ENCODE data around the gene GPR27. TPM values are rescaled to one million over a fixed set of nuclear protein-coding genes. Genes with fewer than 3 reads are reported as not detected.

The GPR27 gene
- total RNA-seq, 1 experiment from 2014 or later: 15.5 TPM

DNA sequence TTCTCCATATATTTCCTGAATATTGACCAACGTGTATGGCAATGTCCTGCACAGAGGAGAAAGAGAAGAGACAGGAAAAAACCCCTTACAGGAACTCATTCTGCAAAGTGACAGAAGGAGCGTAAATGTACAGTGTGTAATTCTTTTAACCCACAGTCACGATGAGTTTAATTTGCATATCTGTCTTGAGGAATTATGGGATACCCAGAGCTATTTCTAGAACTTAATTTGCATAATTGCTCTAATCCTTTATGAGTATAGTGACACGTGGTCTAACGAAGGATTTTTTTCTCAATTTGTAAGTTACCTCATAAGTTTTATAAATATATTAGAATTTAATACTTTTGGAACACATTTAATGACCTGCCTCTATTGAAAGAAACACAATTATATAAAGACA lies 9.8 kb downstream of the GPR27 start:
- H4K91ac ChIP-seq (ENCODE audit: insufficient read length, low read depth, low read length): no peak overlapping the region
- no peak overlapping the region for H2BK5ac ChIP-seq (ENCODE audit: insufficient read length, low read length)
- H3K23me2 ChIP-seq (ENCODE audit: insufficient read length, low read depth, low read length, poor library complexity, severe bottlenecking): no peaks in the 10 kb centered on the region
- H3K79me1 ChIP-seq (ENCODE audit: insufficient read depth, low read depth, low read length, poor library complexity, severe bottlenecking): no peaks in the 10 kb centered on the region
- H2BK20ac ChIP-seq (ENCODE audit: low read depth, low read length, poor library complexity, severe bottlenecking): no peak overlapping the region
- no peak overlapping the region for H3K9ac ChIP-seq (ENCODE audit: extremely low read depth, insufficient read length, low read length)
- no peak overlapping the region for H3K18ac ChIP-seq (ENCODE audit: insufficient read length, low read depth, low read length)
- no peak overlapping the region for H3T11ph ChIP-seq (ENCODE audit: low read length)
- no peak for DNase-seq
- no peak overlapping the region for H2BK120ac ChIP-seq (ENCODE audit: low read depth, low read length, poor library complexity, severe bottlenecking)
- no peaks in the 10 kb centered on the region for H3K27me3 ChIP-seq (ENCODE audit: insufficient read depth, low read length)
- Mint-ChIP-seq H3K9me3 (no peaks in the 10 kb centered on the region; a peak in 1 of 5 replicates), H3K4me3 (no peak overlapping the region), H3K4me1 (peaks cover 2 to 3% of the 10 kb centered on the region in 2 experiments), H3K27me3 (ENCODE audit: low read depth) (peaks cover 9% of the 10 kb centered on the region), H3K27ac (no peak overlapping the region), H3K36me3 (ENCODE audit: insufficient read depth in 1 of 3, low read depth in 3 of 3) (peaks cover 0 to 4% (median 0%) of the 10 kb centered on the region in 3 experiments; a peak in 1 of 7 replicates)
- no peak overlapping the region for H2BK12ac ChIP-seq (ENCODE audit: insufficient read length, low read depth, low read length)
- H2AK5ac ChIP-seq (ENCODE audit: insufficient read length, low read length): no peak overlapping the region
- H3K56ac ChIP-seq (ENCODE audit: insufficient read length, low read depth, low read length): no peak overlapping the region
- no peak overlapping the region for H2BK15ac ChIP-seq (ENCODE audit: low read depth, low read length)
- H3K27ac ChIP-seq (ENCODE audit: insufficient read length, low read depth, low read length): no peak overlapping the region
- H3K9me3 ChIP-seq (ENCODE audit: control insufficient read depth, low read depth, low read length): no peaks in the 10 kb centered on the region
- no peaks in the 10 kb centered on the region for H4K20me1 ChIP-seq (ENCODE audit: control insufficient read depth, insufficient read depth, insufficient read length)
- H3K23ac ChIP-seq (ENCODE audit: insufficient read length, low read depth, low read length): no peak overlapping the region
- no peaks in the 10 kb centered on the region; the same call in 1 of the 2 replicates for H3K4me1 ChIP-seq (ENCODE audit: insufficient read depth, low read length)
- H3K4ac ChIP-seq (ENCODE audit: low read depth, low read length): no peak overlapping the region
- no peak overlapping the region for H4K5ac ChIP-seq (ENCODE audit: insufficient read length, low read depth, low read length)
- TF ChIP-seq, protein P1, sequence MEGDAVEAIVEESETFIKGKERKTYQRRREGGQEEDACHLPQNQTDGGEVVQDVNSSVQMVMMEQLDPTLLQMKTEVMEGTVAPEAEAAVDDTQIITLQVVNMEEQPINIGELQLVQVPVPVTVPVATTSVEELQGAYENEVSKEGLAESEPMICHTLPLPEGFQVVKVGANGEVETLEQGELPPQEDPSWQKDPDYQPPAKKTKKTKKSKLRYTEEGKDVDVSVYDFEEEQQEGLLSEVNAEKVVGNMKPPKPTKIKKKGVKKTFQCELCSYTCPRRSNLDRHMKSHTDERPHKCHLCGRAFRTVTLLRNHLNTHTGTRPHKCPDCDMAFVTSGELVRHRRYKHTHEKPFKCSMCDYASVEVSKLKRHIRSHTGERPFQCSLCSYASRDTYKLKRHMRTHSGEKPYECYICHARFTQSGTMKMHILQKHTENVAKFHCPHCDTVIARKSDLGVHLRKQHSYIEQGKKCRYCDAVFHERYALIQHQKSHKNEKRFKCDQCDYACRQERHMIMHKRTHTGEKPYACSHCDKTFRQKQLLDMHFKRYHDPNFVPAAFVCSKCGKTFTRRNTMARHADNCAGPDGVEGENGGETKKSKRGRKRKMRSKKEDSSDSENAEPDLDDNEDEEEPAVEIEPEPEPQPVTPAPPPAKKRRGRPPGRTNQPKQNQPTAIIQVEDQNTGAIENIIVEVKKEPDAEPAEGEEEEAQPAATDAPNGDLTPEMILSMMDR (conservative IDR thresholded peaks at IDR 0.05): no peak
- H2AFZ ChIP-seq (ENCODE audit: low read length): no peak overlapping the region
- WGBS (ENCODE audit: extremely low coverage, insufficient read length, low lambda C conversion rate): no CpG with 5 or more reads among the region's 5 CpGs
- H3K14ac ChIP-seq (ENCODE audit: insufficient read depth, low read length): no peak overlapping the region
- H3K79me2 ChIP-seq (ENCODE audit: insufficient read depth, low read length): no peaks in the 10 kb centered on the region
- H3K4me2 ChIP-seq (ENCODE audit: insufficient read depth, insufficient read length, low read length): no peak overlapping the region
- H4K8ac ChIP-seq (replicated peaks; ENCODE audit: insufficient read length, low read depth, low read length): no peak overlapping the region

Data from H9 (cell line).